Keratinocyte (primary cell): Measurements from ENCODE around the gene PTPN14. TPM values are rescaled to one million over a fixed set of nuclear protein-coding genes. Genes with fewer than 3 reads are reported as not detected.

Experiments
- DNase-seq: peaks from one replicate; pipeline ENCODE4 v3.0.0-alpha.2; 2011; ENCODE audit warnings: low read depth, missing footprints, low spot score
- FAIRE-seq: peaks from 2 replicates; lab custom pipeline; 2011; peaks lifted over from hg19 to GRCh38; lab: Jason Lieb, UNC
- H2AFZ ChIP-seq: 2 replicates; pipeline ENCODE4 v1.6.0; 2012; ENCODE audit warnings: low read length, control low read depth, inconsistent platforms; ENCODE audit not compliant: control insufficient read depth
- H3K27ac ChIP-seq: 2 replicates; pipeline ENCODE4 v1.5.1; 2011; ENCODE audit warnings: low read length; ENCODE audit not compliant: control insufficient read depth, insufficient read depth
- H3K27me3 ChIP-seq: 3 replicates; pipeline ENCODE4 v1.6.0; 2011; ENCODE audit warnings: low read length; ENCODE audit not compliant: control insufficient read depth, insufficient read depth; ENCODE audit errors: extremely low read depth
- H3K36me3 ChIP-seq, 2 experiments: 2 replicates in 1 of 2; 3 replicates in 1 of 2; pipeline ENCODE4 v1.5.1; 2011; ENCODE audit warnings: low read length in 2 of 2, mild to moderate bottlenecking in 1 of 2; ENCODE audit not compliant: control insufficient read depth in 2 of 2, insufficient read depth in 2 of 2; ENCODE audit errors: extremely low read depth in 1 of 2
- H3K4me1 ChIP-seq: 3 replicates; pipeline ENCODE4 v1.5.1; 2011; ENCODE audit warnings: low read length; ENCODE audit not compliant: control insufficient read depth, insufficient read depth; ENCODE audit errors: extremely low read depth
- H3K4me2 ChIP-seq: 3 replicates; pipeline ENCODE4 v1.6.0; 2011; ENCODE audit warnings: low read depth, low read length; ENCODE audit not compliant: control insufficient read depth, insufficient read depth; ENCODE audit errors: extremely low read depth
- H3K4me3 ChIP-seq, 3 experiments: fragments of 200-600 bp in 1 of 3; sonication (generic) in 1 of 3; 2 replicates in 2 of 3; 3 replicates in 1 of 3; pipeline ENCODE4 v1.5.1; 2011 to 2016; ENCODE audit warnings: low read length in 3 of 3, mild to moderate bottlenecking in 3 of 3, control low read depth in 2 of 3, inconsistent platforms in 1 of 3, low read depth in 1 of 3, mixed read lengths in 1 of 3, mixed run types in 1 of 3, moderate library complexity in 1 of 3; ENCODE audit not compliant: control insufficient read depth in 2 of 3, insufficient read depth in 2 of 3; ENCODE audit errors: extremely low read depth in 1 of 3
- H3K79me2 ChIP-seq: 2 replicates; pipeline ENCODE4 v1.6.0; 2012; ENCODE audit warnings: low read length; ENCODE audit not compliant: control insufficient read depth, insufficient read depth
- H3K9ac ChIP-seq: 3 replicates; pipeline ENCODE4 v1.6.0; 2011; ENCODE audit warnings: low read length; ENCODE audit not compliant: control insufficient read depth, insufficient read depth; ENCODE audit errors: extremely low read depth
- H3K9me1 ChIP-seq: 3 replicates; pipeline ENCODE4 v1.6.0; 2011; ENCODE audit warnings: low read length; ENCODE audit not compliant: control insufficient read depth, insufficient read depth; ENCODE audit errors: extremely low read depth
- H3K9me3 ChIP-seq: 2 replicates; pipeline ENCODE4 v1.5.1; 2012; ENCODE audit warnings: low read depth, low read length; ENCODE audit not compliant: control insufficient read depth
- H4K20me1 ChIP-seq: 3 replicates; pipeline ENCODE4 v1.6.0; 2011; ENCODE audit warnings: low read length; ENCODE audit not compliant: control insufficient read depth, insufficient read depth; ENCODE audit errors: extremely low read depth
- CTCF ChIP-seq, 3 experiments: IDR thresholded peaks in 1 of 3; conservative IDR thresholded peaks in 1 of 3; optimal IDR thresholded peaks in 1 of 3; 2 replicates in 2 of 3; 3 replicates in 1 of 3; pipeline versions ENCODE3 to v1.5.1; 2011; ENCODE audit warnings: low read length in 3 of 3, mild to moderate bottlenecking in 3 of 3, moderate library complexity in 2 of 3, control low read depth in 1 of 3, inconsistent platforms in 1 of 3; ENCODE audit not compliant: insufficient read depth in 2 of 3; ENCODE audit errors: extremely low read depth in 1 of 3
- EZH2 ChIP-seq: IDR thresholded peaks from one replicate; pipeline ENCODE4 v1.6.1; 2012; ENCODE audit warnings: inconsistent platforms, mild to moderate bottlenecking, low read length, moderate library complexity
- dilution Hi-C: fragments of 300-500 bp; cut with MboI; formaldehyde crosslinking; loops from one replicate; pipeline ENCODE4 v1.7.0; 2020; ENCODE audit warnings: low sequenced_read_pairs; ENCODE audit not compliant: extremely low pct_ligation_motif_present
- polyA plus RNA-seq, 5 experiments: library from polyadenylated mRNA; depleted of rRNA in 3 of 5; stranded (reverse) in 3 of 5; stranded (forward) in 1 of 5; unstranded in 1 of 5; fragments of >200 nt; gene quantifications; 1 replicate in 1 of 5; 2 replicates in 3 of 5; 3 replicates in 1 of 5; pipeline versions ENCODE4 v1.2.1 to v1.2.3, GENCODE V29; 2011 to 2012; ENCODE audit warnings: missing spikeins in 2 of 5, low read depth in 1 of 5, low replicate concordance in 1 of 5

The PTPN14 gene
- polyA plus RNA-seq, 1 donor (not counting 4 experiments of a cell fraction or from before 2014, with no cell fraction given), result 29.9 TPM

- Histone ChIP-seq H3K79me2 (peaks cover 14% of the 10 kb centered on the region), H3K4me2 (no peak overlapping the region), H3K9me1 (no peaks in the 10 kb centered on the region), H3K27me3 (no peaks in the 10 kb centered on the region), H3K9ac (no peak overlapping the region), H3K27ac (peak overlapping the region; percentile 11), H4K20me1 (no peaks in the 10 kb centered on the region), H2AFZ (no peak overlapping the region), H3K36me3 (peaks cover 16 to 19% of the 10 kb centered on the region in 2 experiments), H3K4me1 (peaks cover 43% of the 10 kb centered on the region), H3K9me3 (no peaks in the 10 kb centered on the region), H3K4me3 (no peak overlapping the region)
- no peak for FAIRE-seq
- dilution Hi-C loops, result no loop called here
- no peak for DNase-seq
- TF ChIP-seq CTCF (optimal IDR thresholded peaks at IDR 0.05 in 1 of 3, IDR thresholded peaks at IDR 0.05 in 1 of 3, conservative IDR thresholded peaks at IDR 0.05 in 1 of 3; ENCODE audit: extremely low read depth in 1 of 3, insufficient read depth in 2 of 3, low read length in 3 of 3) (no peak), EZH2 (no peak)
These were observed 173.9 kb downstream of the PTPN14 start for GRCh38 chr1:214377485-214377884.

GRCh38 chr1:214372092-214372491 is 179.3 kb downstream of the PTPN14 start:
- H3K27ac ChIP-seq, result no peak overlapping the region
- no peaks in the 10 kb centered on the region for H3K27me3 ChIP-seq
- no peaks in the 10 kb centered on the region for H3K4me1 ChIP-seq
- DNase-seq (no peak), FAIRE-seq (no peak)
- H3K4me3 ChIP-seq, result no peak overlapping the region
- H3K4me2 ChIP-seq, result no peak overlapping the region
- no peak for TF ChIP-seq EZH2
- no peak for TF ChIP-seq CTCF (optimal IDR thresholded peaks at IDR 0.05 in 1 of 3, IDR thresholded peaks at IDR 0.05 in 1 of 3, conservative IDR thresholded peaks at IDR 0.05 in 1 of 3; ENCODE audit: extremely low read depth in 1 of 3, insufficient read depth in 2 of 3, low read length in 3 of 3)
- H3K79me2 ChIP-seq, result peaks cover 9% of the 10 kb centered on the region
- no peaks in the 10 kb centered on the region for H3K9me1 ChIP-seq
- no peaks in the 10 kb centered on the region for H3K9me3 ChIP-seq
- no peak overlapping the region for H3K9ac ChIP-seq
- dilution Hi-C loops, result no loop called here
- H2AFZ ChIP-seq, result no peak overlapping the region
- H3K36me3 ChIP-seq, result peaks cover 31 to 37% of the 10 kb centered on the region in 2 experiments
- H4K20me1 ChIP-seq, result no peaks in the 10 kb centered on the region
